H1 (cell line): Measurements from ENCODE around the gene ZRANB2. TPM values are rescaled to one million over a fixed set of nuclear protein-coding genes. Genes with fewer than 3 reads are reported as not detected.

Experiments
- CTCF ChIA-PET: fragments of 300-600 bp; sonication (Branson Sonifier 250); formaldehyde crosslinking; loops from one replicate; lab custom pipeline; 2021; ENCODE audit not compliant: partially characterized antibody; lab: Charles Lee
- POLR2A ChIA-PET: fragments of 300-600 bp; sonication (Branson Sonifier 250); formaldehyde crosslinking; loops from one replicate; lab custom pipeline; 2021; ENCODE audit warnings: inconsistent platforms; ENCODE audit not compliant: partially characterized antibody; lab: Charles Lee
- DNase-seq, 2 experiments: peaks; one replicate each; pipeline versions ENCODE4 v3.0.0 to v3.0.0-alpha.2; 2010 to 2022; ENCODE audit warnings: low spot score in 2 of 2, low read depth in 1 of 2, mixed read lengths in 1 of 2
- FAIRE-seq: peaks from 2 replicates; lab custom pipeline; 2011; peaks lifted over from hg19 to GRCh38; lab: Jason Lieb, UNC
- H2AFZ ChIP-seq: 2 replicates; pipeline ENCODE4 v1.8.1; 2012; ENCODE audit warnings: low read length, inconsistent platforms
- H2AK5ac ChIP-seq: 2 replicates; pipeline ENCODE4 v1.6.1; 2013; ENCODE audit warnings: low read depth, low read length
- H2BK120ac ChIP-seq: replicated peaks from 2 replicates; pipeline ENCODE3; 2013; ENCODE audit warnings: low read depth, low read length, inconsistent platforms
- H2BK12ac ChIP-seq: 2 replicates; pipeline ENCODE4 v1.6.1; 2013; ENCODE audit warnings: low read depth, low read length
- H2BK15ac ChIP-seq: 2 replicates; pipeline ENCODE4 v1.6.1; 2013; ENCODE audit warnings: low read length
- H2BK20ac ChIP-seq: 2 replicates; pipeline ENCODE4 v1.6.1; 2013; ENCODE audit warnings: low read length
- H2BK5ac ChIP-seq: 2 replicates; pipeline ENCODE4 v1.6.1; 2013; ENCODE audit warnings: low read depth, low read length
- H3K14ac ChIP-seq: 2 replicates; pipeline ENCODE4 v1.6.1; 2013; ENCODE audit warnings: inconsistent platforms; ENCODE audit not compliant: insufficient read length
- H3K18ac ChIP-seq: 2 replicates; pipeline ENCODE4 v1.6.1; 2013; ENCODE audit warnings: low read length; ENCODE audit errors: extremely low read depth
- H3K23ac ChIP-seq: 2 replicates; pipeline ENCODE4 v1.6.1; 2013; ENCODE audit warnings: inconsistent platforms; ENCODE audit not compliant: insufficient read length
- H3K23me2 ChIP-seq: 2 replicates; pipeline ENCODE4 v1.6.1; 2013; ENCODE audit warnings: low read depth, low read length
- H3K27ac ChIP-seq: 2 replicates; pipeline ENCODE4 v1.6.1; 2011; ENCODE audit warnings: low read depth, low read length, inconsistent platforms
- H3K27me3 ChIP-seq, 4 experiments: replicated peaks in 1 of 4; 1 replicate in 1 of 4; 2 replicates in 3 of 4; pipeline versions ENCODE4 v1.6.1 to v1.8.1; 2011 to 2013; ENCODE audit warnings: low read length in 3 of 4, mild to moderate bottlenecking in 3 of 4, inconsistent platforms in 2 of 4, mixed read lengths in 2 of 4, moderate library complexity in 1 of 4; ENCODE audit not compliant: control insufficient read depth in 3 of 4, insufficient read depth in 3 of 4; ENCODE audit errors: extremely low read depth in 1 of 4
- H3K36me3 ChIP-seq, 4 experiments: 2 replicates each; pipeline versions ENCODE4 v1.6.1 to v1.8.1; 2011 to 2013; ENCODE audit warnings: mild to moderate bottlenecking in 4 of 4, low read length in 3 of 4, moderate library complexity in 2 of 4, control low read depth in 1 of 4, inconsistent platforms in 1 of 4; ENCODE audit not compliant: insufficient read depth in 4 of 4, control insufficient read depth in 2 of 4
- H3K4ac ChIP-seq: replicated peaks from 2 replicates; pipeline ENCODE3; 2013; ENCODE audit warnings: low read length, low read depth, mixed read lengths, inconsistent platforms; ENCODE audit not compliant: insufficient read length
- H3K4me1 ChIP-seq, 4 experiments: replicated peaks in 1 of 4; 1 replicate in 1 of 4; 2 replicates in 3 of 4; pipeline versions ENCODE4 v1.6.1 to v1.8.1; 2011 to 2013; ENCODE audit warnings: low read length in 3 of 4, inconsistent platforms in 2 of 4, mixed read lengths in 1 of 4; ENCODE audit not compliant: insufficient read depth in 4 of 4, control insufficient read depth in 3 of 4
- H3K4me2 ChIP-seq, 2 experiments: 2 replicates each; pipeline versions ENCODE4 v1.6.1 to v1.8.1; 2011 to 2013; ENCODE audit warnings: low read depth in 2 of 2, low read length in 2 of 2, control low read depth in 1 of 2, inconsistent platforms in 1 of 2, mild to moderate bottlenecking in 1 of 2; ENCODE audit not compliant: insufficient read depth in 1 of 2
- H3K4me3 ChIP-seq, 4 experiments: fragments of 200-600, 300-600 bp in 1 of 4; sonication (generic), shearing (Covaris generic), sonication (Bioruptor Twin) in 1 of 4; 2 replicates each; pipeline versions ENCODE4 v1.5.1 to v1.8.1; 2011 to 2016; ENCODE audit warnings: low read length in 4 of 4, low read depth in 3 of 4, control low read depth in 2 of 4, inconsistent platforms in 2 of 4, mild to moderate bottlenecking in 2 of 4, mixed read lengths in 1 of 4, moderate library complexity in 1 of 4; ENCODE audit not compliant: insufficient read depth in 2 of 4; ENCODE audit errors: extremely low read depth in 1 of 4
- H3K56ac ChIP-seq: replicated peaks from 2 replicates; pipeline ENCODE3; 2013; ENCODE audit warnings: low read depth, mild to moderate bottlenecking, mixed read lengths, low read length, inconsistent platforms; ENCODE audit not compliant: insufficient read length
- H3K79me1 ChIP-seq: 2 replicates; pipeline ENCODE4 v1.6.1; 2013; ENCODE audit warnings: low read depth, low read length, control low read depth
- H3K79me2 ChIP-seq, 2 experiments: 2 replicates each; pipeline versions ENCODE4 v1.6.1 to v1.8.1; 2012 to 2013; ENCODE audit warnings: low read length in 2 of 2, mild to moderate bottlenecking in 2 of 2, inconsistent platforms in 1 of 2; ENCODE audit not compliant: insufficient read depth in 2 of 2, control insufficient read depth in 1 of 2
- H3K9ac ChIP-seq, 4 experiments: replicated peaks in 1 of 4; 1 replicate in 1 of 4; 2 replicates in 3 of 4; pipeline versions ENCODE4 v1.6.1 to v1.8.1; 2011 to 2013; ENCODE audit warnings: low read depth in 3 of 4, low read length in 3 of 4, control low read depth in 2 of 4, mild to moderate bottlenecking in 2 of 4, moderate library complexity in 2 of 4, inconsistent platforms in 1 of 4; ENCODE audit errors: extremely low read depth in 1 of 4
- H3K9me3 ChIP-seq, 2 experiments: 2 replicates each; pipeline versions ENCODE4 v1.6.1 to v1.8.1; 2012 to 2013; ENCODE audit warnings: mild to moderate bottlenecking in 2 of 2, moderate library complexity in 2 of 2, control low read depth in 1 of 2, inconsistent platforms in 1 of 2, low read depth in 1 of 2, low read length in 1 of 2, mixed read lengths in 1 of 2; ENCODE audit not compliant: insufficient read depth in 2 of 2
- H4K20me1 ChIP-seq, 2 experiments: replicated peaks in 1 of 2; 2 replicates each; pipeline versions ENCODE3 to v1.8.1; 2011 to 2013; ENCODE audit warnings: inconsistent platforms in 2 of 2, low read length in 2 of 2, mild to moderate bottlenecking in 1 of 2; ENCODE audit not compliant: insufficient read depth in 2 of 2, control insufficient read depth in 1 of 2
- H4K5ac ChIP-seq: 2 replicates; pipeline ENCODE4 v1.6.1; 2013; ENCODE audit warnings: low read length, low read depth, mixed read lengths, inconsistent platforms; ENCODE audit not compliant: insufficient read length
- H4K8ac ChIP-seq: 2 replicates; pipeline ENCODE4 v1.8.0; 2013; ENCODE audit warnings: mild to moderate bottlenecking, moderate library complexity, low read length, inconsistent platforms; ENCODE audit not compliant: insufficient read depth; ENCODE audit errors: extremely low read depth
- H4K91ac ChIP-seq: replicated peaks from 2 replicates; pipeline ENCODE3; 2013; ENCODE audit warnings: low read length, mixed read lengths, inconsistent platforms; ENCODE audit not compliant: insufficient read length
- SIN3A ChIP-seq, 2 experiments: IDR thresholded peaks in 1 of 2; conservative IDR thresholded peaks in 1 of 2; 2 replicates each; pipeline ENCODE4 v1.6.1; 2011 to 2012; ENCODE audit warnings: low read length in 2 of 2, improper control_type of control experiment in 1 of 2, low read depth in 1 of 2, mild to moderate bottlenecking in 1 of 2
- ZNF274 ChIP-seq: IDR thresholded peaks from 2 replicates; pipeline ENCODE4 v1.7.0; 2012; ENCODE audit warnings: low read length, borderline replicate concordance; ENCODE audit errors: extremely low read depth
- polyA plus RNA-seq, 7 experiments: library from polyadenylated mRNA; depleted of rRNA in 3 of 7; stranded (reverse) in 5 of 7; unstranded in 2 of 7; fragments of >200 nt in 5 of 7; fragments of 200-250 nt in 2 of 7; gene quantifications; 1 replicate in 5 of 7; 2 replicates in 1 of 7; 4 replicates in 1 of 7; pipeline versions ENCODE4 v1.2.1 to v1.2.3, GENCODE V29; 2011 to 2013; ENCODE audit warnings: missing spikeins in 2 of 7, mixed read lengths in 2 of 7
- total RNA-seq: library from RNA; stranded (reverse); fragmentation: NEBNext Ultra II Directional; extraction: Animal tissue kit (Norgen Biotek cat#: 25700); gene quantifications from 2 replicates; pipeline ENCODE4 v1.2.1, GENCODE V29; 2021

The ZRANB2 gene
- total and polyA plus RNA-seq, 2 of the 8 experiments (the other 6 are each of a cell fraction or from before 2014, with no cell fraction given), result 35.8 to 103 TPM

DNA sequence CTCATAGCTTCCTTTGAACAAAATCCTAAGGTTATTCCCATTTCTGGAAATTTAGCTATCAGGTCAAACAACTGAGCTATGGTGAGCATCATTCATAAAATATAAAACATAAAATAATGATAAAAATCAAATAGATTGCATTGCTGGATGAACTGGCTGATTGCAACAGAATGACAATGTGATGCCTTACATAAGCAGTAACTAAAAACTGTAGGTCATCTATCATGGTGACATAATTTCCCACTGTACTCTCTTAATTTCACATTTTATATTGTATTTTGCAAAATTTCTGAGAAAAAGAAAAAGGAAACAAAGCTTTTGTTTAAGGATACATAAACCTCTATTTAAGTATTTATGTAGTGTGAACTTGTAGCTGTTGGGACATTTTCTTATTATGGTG lies 37.8 kb downstream of the ZRANB2 start:
- Histone ChIP-seq H3K4me3 (no peak overlapping the region), H3K18ac (no peak overlapping the region), H2AFZ (no peak overlapping the region), H2BK15ac (no peak overlapping the region), H3K9ac (no peak overlapping the region), H3K27me3 (peaks cover 14 to 19% (median 18%) of the 10 kb centered on the region in 4 experiments; a peak in 6 of 7 replicates), H3K9me3 (no peaks in the 10 kb centered on the region), H2BK12ac (no peak overlapping the region), H3K23me2 (peaks cover 10% of the 10 kb centered on the region; the same call in 1 of the 2 replicates), H3K27ac (no peak overlapping the region), H3K4ac (no peak overlapping the region), H2BK5ac (no peak overlapping the region), H3K14ac (no peak overlapping the region), H4K5ac (no peak overlapping the region), H3K4me1 (peaks cover 0 to 6% (median 2%) of the 10 kb centered on the region in 4 experiments; a peak in 4 of 7 replicates), H2BK20ac (no peak overlapping the region), H2BK120ac (no peak overlapping the region), H3K79me1 (no peaks in the 10 kb centered on the region), H3K4me2 (no peak overlapping the region), H3K36me3 (no peaks in the 10 kb centered on the region), H4K20me1 (no peaks in the 10 kb centered on the region), H3K23ac (no peak overlapping the region), H4K8ac (no peak overlapping the region), H2AK5ac (no peak overlapping the region), H4K91ac (no peak overlapping the region), H3K56ac (no peak overlapping the region), H3K79me2 (no peaks in the 10 kb centered on the region)
- ChIA-PET CTCF (interaction anchor here (0.7 to 1.0 kb wide), 3 partner anchors 254 to 367 kb away, joined by 3 to 4 read pairs (median 3); no protein-coding TSS in a partner anchor), POLR2A (interaction anchor here (1.0 kb wide), 1 partner anchor 12 kb away, joined by 3 read pairs; no protein-coding TSS in a partner anchor)
- DNase-seq (no peak), FAIRE-seq (no peak)
- TF ChIP-seq SIN3A (conservative IDR thresholded peaks at IDR 0.05 in 1 of 2, IDR thresholded peaks at IDR 0.05 in 1 of 2; ENCODE audit: low read depth in 1 of 2, low read length in 2 of 2) (no peak), ZNF274 (no peak)
